Measurements from ENCODE around the gene EPOP.

EPOP gene

DNA sequence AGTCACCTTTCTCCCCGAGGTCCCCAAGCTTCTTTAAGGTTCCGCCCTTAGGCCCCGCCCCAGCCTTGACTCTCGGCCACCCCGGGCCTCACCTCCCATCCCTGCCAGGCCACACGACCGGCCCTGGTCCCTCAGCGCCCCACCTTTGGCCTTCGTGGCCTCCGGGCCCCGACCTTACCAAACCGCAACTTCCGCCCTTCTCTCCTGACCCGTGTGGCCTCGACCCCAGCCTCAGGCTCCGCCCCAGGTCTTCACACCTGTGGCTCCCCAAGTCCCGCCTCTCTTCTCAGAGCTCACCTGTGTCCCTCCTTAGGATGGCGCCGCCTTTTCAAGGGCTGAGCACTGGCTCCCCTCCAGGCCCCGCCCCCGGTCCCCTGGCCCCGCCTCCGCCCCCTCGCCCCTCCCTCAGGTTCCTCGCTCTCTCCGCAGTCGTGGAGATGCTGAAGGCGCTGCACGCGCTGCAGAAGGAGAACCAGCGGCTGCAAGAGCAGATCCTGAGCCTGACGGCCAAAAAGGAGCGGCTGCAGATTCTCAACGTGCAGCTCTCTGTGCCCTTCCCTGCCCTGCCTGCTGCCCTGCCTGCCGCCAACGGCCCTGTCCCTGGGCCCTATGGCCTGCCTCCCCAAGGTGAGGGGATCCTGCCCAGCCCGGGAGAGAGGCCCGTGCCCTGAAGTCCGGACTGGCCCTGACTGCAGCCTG, 45.3 kb upstream of the EPOP start:
- no peaks in the 10 kb centered on the region for H3K4me1 ChIP-seq (ENCODE audit: insufficient read depth, low read length, poor library complexity, severe bottlenecking)
- TF ChIP-seq, protein P1, sequence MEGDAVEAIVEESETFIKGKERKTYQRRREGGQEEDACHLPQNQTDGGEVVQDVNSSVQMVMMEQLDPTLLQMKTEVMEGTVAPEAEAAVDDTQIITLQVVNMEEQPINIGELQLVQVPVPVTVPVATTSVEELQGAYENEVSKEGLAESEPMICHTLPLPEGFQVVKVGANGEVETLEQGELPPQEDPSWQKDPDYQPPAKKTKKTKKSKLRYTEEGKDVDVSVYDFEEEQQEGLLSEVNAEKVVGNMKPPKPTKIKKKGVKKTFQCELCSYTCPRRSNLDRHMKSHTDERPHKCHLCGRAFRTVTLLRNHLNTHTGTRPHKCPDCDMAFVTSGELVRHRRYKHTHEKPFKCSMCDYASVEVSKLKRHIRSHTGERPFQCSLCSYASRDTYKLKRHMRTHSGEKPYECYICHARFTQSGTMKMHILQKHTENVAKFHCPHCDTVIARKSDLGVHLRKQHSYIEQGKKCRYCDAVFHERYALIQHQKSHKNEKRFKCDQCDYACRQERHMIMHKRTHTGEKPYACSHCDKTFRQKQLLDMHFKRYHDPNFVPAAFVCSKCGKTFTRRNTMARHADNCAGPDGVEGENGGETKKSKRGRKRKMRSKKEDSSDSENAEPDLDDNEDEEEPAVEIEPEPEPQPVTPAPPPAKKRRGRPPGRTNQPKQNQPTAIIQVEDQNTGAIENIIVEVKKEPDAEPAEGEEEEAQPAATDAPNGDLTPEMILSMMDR (conservative IDR thresholded peaks at IDR 0.05; ENCODE audit: low read length) = no peak
- TF ChIP-seq EZH2phosphoT487 (IDR thresholded peaks at IDR 0.05; ENCODE audit: borderline replicate concordance) = no peak
- H3K4me3 ChIP-seq (ENCODE audit: low read length, poor library complexity, severe bottlenecking) = no peak overlapping the region
- H3K36me3 ChIP-seq (ENCODE audit: insufficient read depth, low read length) = peaks cover 13% of the 10 kb centered on the region; the same call in 1 of the 2 replicates
- no peaks in the 10 kb centered on the region for H3K9me3 ChIP-seq (ENCODE audit: insufficient read depth, low read depth, low read length)
- H3K9me2 ChIP-seq (replicated peaks; ENCODE audit: low read depth, low read length) = no peaks in the 10 kb centered on the region
- no peak overlapping the region for H3K4me2 ChIP-seq (ENCODE audit: low read depth, low read length, poor library complexity, severe bottlenecking)
- no peaks in the 10 kb centered on the region for H3K27me3 ChIP-seq (ENCODE audit: insufficient read depth, low read length, poor library complexity, severe bottlenecking)
- H4K20me1 ChIP-seq (ENCODE audit: insufficient read depth, low read length, poor library complexity, severe bottlenecking) = no peaks in the 10 kb centered on the region
- H3K79me2 ChIP-seq (ENCODE audit: insufficient read depth, low read length) = no peaks in the 10 kb centered on the region
- no peak overlapping the region for H3K9ac ChIP-seq (ENCODE audit: low read depth, low read length, poor library complexity, severe bottlenecking)
- no peaks in the 10 kb centered on the region for H3F3A ChIP-seq (ENCODE audit: low read depth)
- no peak overlapping the region for H2AFZ ChIP-seq (ENCODE audit: low read length)

GRCh38 chr17:38719289-38719942, 44.7 kb upstream of the EPOP start:
- TF ChIP-seq, protein P1 (conservative IDR thresholded peaks at IDR 0.05; ENCODE audit: low read length) = no peak
- no peak for TF ChIP-seq EZH2phosphoT487 (IDR thresholded peaks at IDR 0.05; ENCODE audit: borderline replicate concordance)
- Histone ChIP-seq H3F3A (ENCODE audit: low read depth) (no peaks in the 10 kb centered on the region), H2AFZ (ENCODE audit: low read length) (no peak overlapping the region), H3K4me1 (ENCODE audit: insufficient read depth, low read length, poor library complexity, severe bottlenecking) (no peaks in the 10 kb centered on the region), H3K4me3 (ENCODE audit: low read length, poor library complexity, severe bottlenecking) (no peak overlapping the region), H3K9me2 (replicated peaks; ENCODE audit: low read depth, low read length) (no peaks in the 10 kb centered on the region), H3K9ac (ENCODE audit: low read depth, low read length, poor library complexity, severe bottlenecking) (no peak overlapping the region), H3K9me3 (ENCODE audit: insufficient read depth, low read depth, low read length) (no peaks in the 10 kb centered on the region), H3K36me3 (ENCODE audit: insufficient read depth, low read length) (peaks cover 13% of the 10 kb centered on the region; the same call in 1 of the 2 replicates), H4K20me1 (ENCODE audit: insufficient read depth, low read length, poor library complexity, severe bottlenecking) (no peaks in the 10 kb centered on the region), H3K27me3 (ENCODE audit: insufficient read depth, low read length, poor library complexity, severe bottlenecking) (no peaks in the 10 kb centered on the region), H3K4me2 (ENCODE audit: low read depth, low read length, poor library complexity, severe bottlenecking) (no peak overlapping the region), H3K79me2 (ENCODE audit: insufficient read depth, low read length) (no peaks in the 10 kb centered on the region)

DNA sequence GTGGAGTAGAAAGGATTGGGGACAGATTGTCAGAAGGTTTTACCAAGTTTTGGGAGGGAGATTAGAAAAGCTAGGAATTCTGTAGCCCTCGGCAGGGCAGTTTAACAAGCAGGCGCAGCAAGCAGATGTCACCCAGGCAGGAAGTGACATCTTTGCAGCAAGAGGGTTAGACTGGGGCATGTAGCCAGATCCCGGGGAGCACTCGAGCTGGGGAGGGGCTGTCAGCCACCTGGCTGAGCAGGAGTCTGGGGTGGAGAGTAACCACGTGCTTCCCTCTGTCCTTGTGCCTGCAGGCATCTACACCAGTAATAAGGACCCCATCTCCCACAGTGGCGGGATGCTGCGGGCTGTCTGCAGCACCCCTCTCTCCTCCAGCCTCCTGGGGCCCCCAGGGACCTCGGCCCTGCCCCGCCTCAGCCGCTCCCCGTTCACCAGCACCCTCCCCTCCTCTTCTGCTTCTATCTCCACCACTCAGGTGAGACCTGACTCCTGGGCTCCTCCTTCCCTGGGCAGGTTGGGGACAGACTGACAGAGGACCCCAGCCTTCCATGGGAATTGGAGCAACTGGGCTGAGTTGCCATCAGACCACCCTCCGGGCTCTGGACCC, 42.5 kb upstream of the EPOP start:
- Histone ChIP-seq H3K9me3 (ENCODE audit: insufficient read depth, low read depth, low read length) (no peaks in the 10 kb centered on the region), H3K36me3 (ENCODE audit: insufficient read depth, low read length) (peaks cover 34% of the 10 kb centered on the region; the same call in 1 of the 2 replicates)

More for the DNA sequence above, 42.5 kb upstream of the EPOP start:
- Histone ChIP-seq H3K79me2 (ENCODE audit: insufficient read depth, low read length) (no peaks in the 10 kb centered on the region), H4K20me1 (ENCODE audit: insufficient read depth, low read length, poor library complexity, severe bottlenecking) (no peaks in the 10 kb centered on the region), H3K9ac (ENCODE audit: low read depth, low read length, poor library complexity, severe bottlenecking) (no peak overlapping the region), H3K4me2 (ENCODE audit: low read depth, low read length, poor library complexity, severe bottlenecking) (no peak overlapping the region), H3K9me2 (replicated peaks; ENCODE audit: low read depth, low read length) (no peaks in the 10 kb centered on the region), H3K4me1 (ENCODE audit: insufficient read depth, low read length, poor library complexity, severe bottlenecking) (peaks cover 1% of the 10 kb centered on the region), H3K4me3 (ENCODE audit: low read length, poor library complexity, severe bottlenecking) (no peak overlapping the region), H3K27me3 (ENCODE audit: insufficient read depth, low read length, poor library complexity, severe bottlenecking) (no peaks in the 10 kb centered on the region), H3F3A (ENCODE audit: low read depth) (no peaks in the 10 kb centered on the region), H2AFZ (ENCODE audit: low read length) (no peak overlapping the region)
- TF ChIP-seq EZH2phosphoT487 (IDR thresholded peaks at IDR 0.05; ENCODE audit: borderline replicate concordance) = no peak
- TF ChIP-seq, protein P1 (conservative IDR thresholded peaks at IDR 0.05; ENCODE audit: low read length) = no peak

All from Loucy (cell line).